HG03060 (cell line): ENCODE measurements around the gene TBC1D17.

Experiments used
- ATAC-seq: cut with Tn5 transposase; IDR thresholded peaks from one replicate; pipeline ENCODE4 v1.9.1; 2021; ENCODE audit warnings: low read depth, moderate number of reproducible peaks; ENCODE audit not compliant: unreplicated experiment

Gene TBC1D17

DNA sequence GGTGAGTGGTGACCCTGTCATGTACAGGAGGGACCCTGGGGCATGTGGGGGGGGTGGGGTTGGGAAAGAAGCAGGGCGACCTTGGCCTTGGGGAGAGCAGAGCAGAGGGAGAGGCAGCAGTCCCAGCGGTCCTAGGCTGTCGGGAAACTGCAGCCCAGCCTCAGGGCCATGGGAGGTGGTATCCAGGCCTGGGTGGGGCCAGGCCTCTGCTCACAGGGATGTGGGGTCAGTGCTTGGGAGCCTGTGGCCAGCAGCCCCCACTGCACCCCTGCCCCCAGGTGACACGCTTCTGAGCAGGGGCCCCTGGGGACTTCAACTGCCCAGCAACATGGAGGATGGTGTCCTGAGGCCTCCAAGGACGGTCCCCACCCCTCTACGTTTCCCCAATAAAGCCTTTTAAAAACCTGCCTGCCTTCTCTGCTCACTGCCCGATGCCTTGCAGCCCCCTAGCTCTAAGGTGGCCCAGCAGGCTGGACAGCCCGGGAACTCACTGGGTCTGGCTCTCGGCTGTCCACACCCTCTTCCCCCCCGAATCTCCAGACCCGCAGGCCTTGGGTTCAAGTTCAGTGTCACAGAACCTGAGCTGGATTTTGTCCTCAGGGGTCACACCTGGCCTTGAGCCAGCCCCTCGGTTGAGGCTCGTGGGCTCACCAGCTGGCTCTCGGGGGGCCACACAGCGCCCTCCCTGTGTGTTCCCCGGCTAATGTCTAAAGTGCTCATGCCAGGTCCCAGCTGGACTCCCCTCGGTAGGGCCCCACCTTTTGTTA is 17.0 kb upstream of the TBC1D17 start:
- no peak for ATAC-seq

- ATAC-seq = no peak
These were observed 16.4 kb upstream of the TBC1D17 start for GRCh38 chr19:49861107-49861506.

DNA sequence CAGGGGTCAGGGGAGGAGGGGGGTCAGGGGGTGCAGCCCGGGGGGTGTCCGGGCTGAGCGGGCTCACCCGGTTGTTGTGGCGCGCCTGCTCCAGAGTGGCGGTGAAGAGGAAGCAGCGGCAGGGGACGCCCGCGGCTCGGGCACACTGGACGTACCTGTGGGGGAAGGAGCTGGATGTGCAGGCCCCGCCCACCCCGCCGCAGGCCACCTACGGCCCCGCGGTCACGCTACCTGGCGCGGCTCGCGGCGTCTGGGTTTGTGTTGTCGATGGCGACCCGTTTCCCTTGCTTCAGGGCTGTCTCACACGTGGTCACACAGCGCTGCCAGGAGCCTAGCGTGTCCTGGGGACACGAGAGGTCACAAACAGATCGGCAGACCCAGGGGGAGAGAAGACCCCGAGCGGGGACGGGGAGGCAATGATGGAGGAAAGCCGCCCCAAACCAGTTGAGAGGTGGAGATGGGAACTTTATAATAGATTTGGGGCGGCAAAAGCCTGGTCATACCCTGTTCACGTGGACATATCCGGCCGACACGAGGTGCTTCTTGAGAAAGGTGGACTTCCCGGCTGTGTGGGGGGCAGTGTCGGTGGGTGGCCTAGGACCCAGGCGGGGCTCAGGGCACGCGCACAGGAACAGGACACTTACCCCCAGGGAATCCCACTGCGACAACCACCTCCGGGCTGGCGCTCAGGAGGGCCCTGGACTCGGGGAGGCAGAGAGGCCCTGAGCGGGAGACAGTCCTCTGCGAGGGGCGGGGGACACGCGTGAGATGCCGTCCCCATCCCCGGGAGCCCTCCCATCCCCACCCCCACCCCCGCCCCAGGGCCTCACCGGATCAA is 15.7 kb upstream of the TBC1D17 start:
- no peak for ATAC-seq

DNA sequence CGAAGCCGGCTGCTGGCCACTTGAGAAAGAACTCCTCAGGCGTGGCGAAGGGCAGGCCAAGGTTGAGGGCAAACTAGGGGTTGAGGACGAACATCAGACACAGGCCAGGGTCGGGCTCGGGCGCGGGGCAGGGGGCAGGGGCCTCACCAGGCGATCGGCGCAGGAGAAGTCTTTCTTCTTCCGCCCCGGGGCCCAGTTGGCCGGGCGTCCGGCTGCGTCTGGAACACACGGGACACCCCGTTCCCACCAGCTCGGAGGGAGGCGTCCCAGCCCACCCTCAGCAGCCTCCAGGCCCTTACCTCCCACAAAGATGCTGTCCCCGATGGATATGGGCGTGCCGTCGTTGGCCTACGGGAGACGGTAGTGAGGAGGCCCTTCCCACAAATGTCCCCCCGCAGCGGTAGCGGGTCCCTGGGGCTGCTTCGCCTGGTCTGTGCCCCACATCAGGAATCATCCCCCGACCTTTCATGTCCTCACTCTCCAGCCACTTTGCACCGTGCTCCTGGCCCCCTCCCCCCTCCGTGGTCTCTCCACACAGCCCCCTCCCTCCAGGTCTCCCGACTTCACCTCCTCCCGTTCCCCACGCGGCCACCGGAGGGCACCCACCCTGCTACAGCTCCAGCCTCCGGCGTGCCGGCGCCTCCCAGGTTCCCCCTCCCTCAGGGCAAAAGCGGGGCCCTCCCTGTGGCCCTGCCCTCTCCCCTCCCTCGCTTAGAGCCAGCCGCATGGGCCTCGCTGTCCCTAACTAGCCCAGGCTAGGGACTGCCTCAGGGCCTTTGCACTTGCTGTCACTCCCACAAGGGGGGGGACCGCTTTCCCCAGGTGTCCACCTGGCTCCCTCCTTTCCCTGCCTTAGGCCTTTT is 14.9 kb upstream of the TBC1D17 start:
- no peak for ATAC-seq

GRCh38 chr19:49863254-49863934 is 14.1 kb upstream of the TBC1D17 start:
- ATAC-seq = no peak

GRCh38 chr19:49863935-49864320 is 13.6 kb upstream of the TBC1D17 start:
- ATAC-seq = no peak

DNA sequence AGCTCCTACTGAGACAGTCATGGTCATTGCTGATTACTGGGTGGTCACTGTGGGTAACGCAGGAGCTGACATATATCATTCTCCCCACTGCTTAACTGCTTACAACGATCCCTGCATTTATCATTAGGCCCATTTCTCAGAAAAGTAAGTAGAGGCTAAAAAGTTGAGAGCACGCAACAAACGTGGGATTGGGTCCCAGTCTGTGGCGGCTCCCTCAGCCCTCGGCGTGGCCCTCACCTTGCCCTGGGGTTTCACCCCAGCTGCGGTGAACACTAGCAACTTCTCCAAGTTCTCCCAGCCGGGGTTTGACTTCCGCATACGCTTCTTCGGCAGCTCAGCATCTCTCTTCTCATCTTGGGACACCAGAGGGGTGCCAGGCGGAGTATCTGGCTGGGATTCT is 12.6 kb upstream of the TBC1D17 start:
- ATAC-seq = no peak

- no peak for ATAC-seq
These were observed 10.3 kb upstream of the TBC1D17 start, which contains the start of gene PNKP for GRCh38 chr19:49866933-49867782. PNKP (minus strand) TSS chr19:49867576; CDS start chr19:49867204, 372 bp downstream.

GRCh38 chr19:49869009-49869483 is 8.5 kb upstream of the TBC1D17 start:
- ATAC-seq = peak; percentile 5

GRCh38 chr19:49869484-49870308 is 7.8 kb upstream of the TBC1D17 start:
- ATAC-seq = peak; percentile 78

DNA sequence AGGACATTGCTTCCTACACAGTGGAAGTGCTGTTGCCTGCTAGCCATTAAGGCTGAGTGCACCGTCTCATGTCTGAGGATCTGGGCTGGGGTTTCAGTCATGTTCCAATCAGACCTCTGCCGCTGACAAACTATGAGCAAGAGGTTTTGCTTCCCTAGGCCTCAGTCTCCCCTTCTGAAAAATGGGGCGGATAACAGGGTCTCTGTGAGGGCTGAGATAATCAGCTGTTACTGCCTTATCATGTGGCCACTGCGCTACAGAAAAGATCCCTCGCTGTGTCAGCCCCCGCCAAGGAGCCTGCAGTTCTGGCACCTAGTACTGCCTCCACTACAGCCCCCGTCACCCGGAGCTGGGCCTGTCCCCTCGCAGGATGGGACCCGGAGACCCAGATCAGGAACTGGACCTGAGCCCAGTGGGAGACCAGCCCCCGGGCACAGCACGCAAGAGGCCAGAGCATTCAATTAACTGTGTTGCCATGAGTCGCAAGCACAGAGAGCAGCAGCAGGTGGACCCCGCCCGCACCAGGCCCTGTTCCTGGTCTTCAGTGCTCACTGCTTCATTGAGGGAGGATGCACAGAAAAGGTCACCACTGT is 7.1 kb upstream of the TBC1D17 start:
- ATAC-seq = no peak

DNA sequence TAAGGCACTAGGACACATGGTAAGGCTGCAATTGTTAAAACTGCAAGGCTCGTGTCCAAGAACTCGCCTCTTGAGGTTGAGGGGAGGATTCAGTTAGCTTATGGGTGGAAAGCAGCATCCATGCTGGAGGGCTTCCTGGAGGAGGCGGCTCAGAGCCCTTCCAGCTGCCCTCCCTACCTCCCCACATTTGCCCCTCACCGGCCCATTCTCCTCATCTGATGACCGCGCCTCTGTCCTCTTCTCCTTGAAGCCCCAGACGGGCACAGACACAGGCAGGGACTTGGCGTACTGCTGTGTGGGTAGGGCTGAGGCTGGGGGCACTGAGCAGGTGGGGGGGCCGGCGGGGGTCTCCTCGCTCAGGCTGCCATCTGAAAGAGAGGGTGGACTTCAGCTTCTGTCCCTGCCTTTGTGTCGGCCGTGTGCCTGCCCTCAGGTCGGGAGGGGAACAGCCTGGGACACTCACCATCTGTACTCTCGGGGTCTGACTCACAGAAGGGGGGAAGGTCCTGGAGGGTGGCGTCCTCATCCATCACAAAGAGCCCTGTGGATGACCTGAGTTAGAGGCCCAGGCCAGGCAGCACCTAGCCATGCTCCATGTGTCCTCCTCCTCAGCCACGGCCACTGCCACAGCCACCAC is 6.0 kb upstream of the TBC1D17 start:
- ATAC-seq = no peak

GRCh38 chr19:49872245-49873128 is 5.0 kb upstream of the TBC1D17 start:
- no peak for ATAC-seq

GRCh38 chr19:49873129-49873521 is 4.4 kb upstream of the TBC1D17 start:
- ATAC-seq = no peak

GRCh38 chr19:49873834-49874233 is 3.7 kb upstream of the TBC1D17 start:
- ATAC-seq = no peak

- no peak for ATAC-seq
These were observed 2.9 kb upstream of the TBC1D17 start for GRCh38 chr19:49874503-49875157.
